ENCODE data around the gene RGS4. TPM values are rescaled to one million over a fixed set of nuclear protein-coding genes. Genes with fewer than 3 reads are reported as not detected.

Gene RGS4
- total and polyA plus RNA-seq, 11 donors, result 0.30 to 17.7 (median 3.5) TPM; not detected in 1

GRCh38 chr1:163035446-163036249 lies 33.5 kb upstream of the RGS4 start:
- no peaks in the 10 kb centered on the region for H3K36me3 ChIP-seq
- H3K27ac ChIP-seq, result no peak overlapping the region
- intact Hi-C loops (cut with DNase I), result no loop called here
- WGBS, 4 donors, result 49 to 60% (median 52%) methylated on average over 3 of the region's 3 CpGs
- ATAC-seq, result no peak
- no peak overlapping the region for H3K4me3 ChIP-seq
- no peaks in the 10 kb centered on the region for H3K4me1 ChIP-seq
- no peaks in the 10 kb centered on the region for H3K27me3 ChIP-seq
- TF ChIP-seq CTCF (IDR thresholded peaks at IDR 0.05) (no peak), POLR2A (IDR thresholded peaks at IDR 0.05) (no peak)
- no peak for DNase-seq
- H3K9me3 ChIP-seq, result no peaks in the 10 kb centered on the region

- no peaks in the 10 kb centered on the region for H3K9me3 ChIP-seq
- no peak overlapping the region for H3K27ac ChIP-seq
- no peak overlapping the region for H3K4me3 ChIP-seq
- TF ChIP-seq POLR2A (IDR thresholded peaks at IDR 0.05) (no peak), CTCF (IDR thresholded peaks at IDR 0.05) (no peak)
- intact Hi-C loops (cut with DNase I), result no loop called here
- H3K4me1 ChIP-seq, result no peaks in the 10 kb centered on the region
- ATAC-seq (no peak), DNase-seq (no peak)
- H3K27me3 ChIP-seq, result no peaks in the 10 kb centered on the region
- WGBS, 4 donors, result 33 to 49% (median 44%) methylated on average over 1 of the region's 1 CpG
- no peaks in the 10 kb centered on the region for H3K36me3 ChIP-seq
These were observed 32.5 kb upstream of the RGS4 start for GRCh38 chr1:163036671-163037070.

- H3K4me3 ChIP-seq, result no peak overlapping the region
- DNase-seq (no peak), ATAC-seq (no peak)
- H3K27ac ChIP-seq, result no peak overlapping the region
- no peaks in the 10 kb centered on the region for H3K36me3 ChIP-seq
- WGBS, 4 donors, result 91 to 93% (median 92%) methylated on average over 2 of the region's 2 CpGs
- no peaks in the 10 kb centered on the region for H3K27me3 ChIP-seq
- TF ChIP-seq CTCF (IDR thresholded peaks at IDR 0.05) (no peak), POLR2A (IDR thresholded peaks at IDR 0.05) (no peak)
- no peaks in the 10 kb centered on the region for H3K9me3 ChIP-seq
- intact Hi-C loops (cut with DNase I), result no loop called here
- no peaks in the 10 kb centered on the region for H3K4me1 ChIP-seq
These were observed 30.0 kb upstream of the RGS4 start for GRCh38 chr1:163038928-163039706.

GRCh38 chr1:163039707-163040093 lies 29.5 kb upstream of the RGS4 start:
- ATAC-seq (no peak), DNase-seq (no peak)
- TF ChIP-seq POLR2A (IDR thresholded peaks at IDR 0.05) (no peak), CTCF (IDR thresholded peaks at IDR 0.05) (no peak)
- Histone ChIP-seq H3K27me3 (no peaks in the 10 kb centered on the region), H3K36me3 (no peaks in the 10 kb centered on the region), H3K9me3 (no peaks in the 10 kb centered on the region), H3K4me3 (no peak overlapping the region), H3K27ac (no peak overlapping the region), H3K4me1 (no peaks in the 10 kb centered on the region)
- intact Hi-C loops (cut with DNase I), result no loop called here
- WGBS, 4 donors, result 94 to 99% (median 95%) methylated on average over 2 of the region's 2 CpGs

All from heart left ventricle (tissue), 16 donors.